GM12891 (cell line): ENCODE measurements around the gene ZMIZ1.

Experiments used
- PAX5 ChIP-seq: IDR thresholded peaks from 2 replicates; pipeline ENCODE4 v1.6.1; 2011; ENCODE audit warnings: low read length, moderate library complexity, mild to moderate bottlenecking; ENCODE audit not compliant: insufficient read depth, severe bottlenecking
- POLR2A ChIP-seq: IDR thresholded peaks from 2 replicates; pipeline ENCODE4 v1.6.1; 2011; ENCODE audit warnings: low read depth, low read length, control low read depth
- POLR2AphosphoS5 ChIP-seq: IDR thresholded peaks from 2 replicates; pipeline ENCODE4 v1.6.1; 2011; ENCODE audit warnings: low read depth, low read length, control low read depth
- POU2F2 ChIP-seq: IDR thresholded peaks from 2 replicates; pipeline ENCODE4 v1.6.1; 2011; ENCODE audit warnings: low read depth, mild to moderate bottlenecking, control low read depth, low read length, moderate library complexity
- SPI1 ChIP-seq: IDR thresholded peaks from 2 replicates; pipeline ENCODE4 v1.6.1; 2011; ENCODE audit warnings: low read depth, low read length, control low read depth
- TAF1 ChIP-seq: IDR thresholded peaks from 2 replicates; pipeline ENCODE4 v1.6.1; 2011; ENCODE audit warnings: low read depth, low read length, control low read depth

DNA sequence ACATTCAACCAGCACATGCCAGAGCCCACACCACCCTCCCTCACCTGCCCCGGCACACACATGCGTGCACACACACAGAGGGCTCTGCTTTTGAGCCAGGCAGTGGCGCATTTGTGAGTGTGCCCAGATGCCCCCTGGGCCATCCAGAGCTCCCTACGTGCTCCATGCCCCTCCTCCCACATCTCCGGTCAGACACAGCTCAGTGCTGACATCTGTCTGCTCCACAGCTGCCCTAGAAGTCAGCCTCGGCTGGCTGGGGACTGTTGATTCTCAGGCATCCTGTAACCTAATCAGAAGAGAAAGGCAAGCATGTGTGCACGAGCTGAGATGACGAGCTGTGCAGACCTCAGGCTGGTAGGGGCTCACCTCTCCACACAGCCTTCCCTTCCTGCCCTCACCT is 135.1 kb downstream of the ZMIZ1 start:
- TF ChIP-seq POLR2A (no peak), POLR2AphosphoS5 (no peak), TAF1 (no peak), PAX5 (no peak), POU2F2 (no peak), SPI1 (no peak)
